ENCODE results near the gene SMURF1. TPM values are rescaled to one million over a fixed set of nuclear protein-coding genes. Genes with fewer than 3 reads are reported as not detected.

The SMURF1 gene
- total RNA-seq, 1 donor from 2014 or later, result 51.3 TPM

DNA sequence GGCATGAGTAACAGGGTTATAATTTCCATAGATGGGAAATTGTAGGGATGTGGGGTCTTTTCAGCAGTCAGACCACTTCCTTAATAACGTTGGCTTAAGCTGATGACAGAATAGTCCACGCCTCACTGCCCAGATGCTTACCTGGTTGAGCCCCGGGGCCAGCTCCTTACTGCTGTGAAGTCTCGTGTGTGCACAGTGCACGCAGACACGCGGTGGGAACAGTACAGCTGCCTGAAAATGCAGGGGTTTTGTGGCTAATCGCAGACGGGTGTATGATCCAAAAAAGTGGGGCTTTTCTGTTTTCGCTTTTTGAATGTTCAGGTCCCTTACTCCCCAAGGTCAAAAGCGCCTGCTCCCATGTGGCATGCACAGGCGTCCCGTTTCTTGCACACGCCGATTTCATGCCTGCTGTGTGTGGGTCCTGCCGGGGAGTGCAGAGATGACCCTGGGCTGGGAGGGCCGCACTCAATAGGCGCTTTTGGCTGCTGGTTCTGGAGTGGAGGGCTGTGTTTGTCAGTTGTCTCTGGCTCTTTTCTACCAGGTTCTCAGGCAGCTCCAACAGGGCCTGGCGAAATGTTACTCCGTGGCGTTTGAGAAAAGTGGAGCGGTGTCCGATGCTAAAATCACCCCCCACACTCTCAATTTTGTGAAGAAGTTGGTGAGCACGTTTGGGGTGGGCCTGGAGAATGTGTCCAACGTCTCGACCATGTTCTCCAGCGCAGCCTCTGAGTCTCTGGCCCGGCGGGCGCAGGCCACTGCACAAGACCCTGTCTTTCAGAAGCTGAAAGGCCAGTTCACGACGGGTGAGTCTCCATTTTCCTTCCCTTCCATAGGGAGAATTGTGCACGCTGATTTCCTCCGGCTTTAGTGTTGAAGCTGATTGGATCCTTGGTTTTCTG is 149.6 kb downstream of the SMURF1 start:
- DNase-seq (ENCODE audit: low read depth), result no peak
- Histone ChIP-seq H3K36me3 (ENCODE audit: control insufficient read depth, insufficient read depth, low read length) (peaks cover 2% of the 10 kb centered on the region), H3K4me3 (ENCODE audit: low read depth, low read length) (no peak overlapping the region), H3K27me3 (ENCODE audit: control insufficient read depth, insufficient read depth, low read length) (no peaks in the 10 kb centered on the region)
- TF ChIP-seq, protein P1, sequence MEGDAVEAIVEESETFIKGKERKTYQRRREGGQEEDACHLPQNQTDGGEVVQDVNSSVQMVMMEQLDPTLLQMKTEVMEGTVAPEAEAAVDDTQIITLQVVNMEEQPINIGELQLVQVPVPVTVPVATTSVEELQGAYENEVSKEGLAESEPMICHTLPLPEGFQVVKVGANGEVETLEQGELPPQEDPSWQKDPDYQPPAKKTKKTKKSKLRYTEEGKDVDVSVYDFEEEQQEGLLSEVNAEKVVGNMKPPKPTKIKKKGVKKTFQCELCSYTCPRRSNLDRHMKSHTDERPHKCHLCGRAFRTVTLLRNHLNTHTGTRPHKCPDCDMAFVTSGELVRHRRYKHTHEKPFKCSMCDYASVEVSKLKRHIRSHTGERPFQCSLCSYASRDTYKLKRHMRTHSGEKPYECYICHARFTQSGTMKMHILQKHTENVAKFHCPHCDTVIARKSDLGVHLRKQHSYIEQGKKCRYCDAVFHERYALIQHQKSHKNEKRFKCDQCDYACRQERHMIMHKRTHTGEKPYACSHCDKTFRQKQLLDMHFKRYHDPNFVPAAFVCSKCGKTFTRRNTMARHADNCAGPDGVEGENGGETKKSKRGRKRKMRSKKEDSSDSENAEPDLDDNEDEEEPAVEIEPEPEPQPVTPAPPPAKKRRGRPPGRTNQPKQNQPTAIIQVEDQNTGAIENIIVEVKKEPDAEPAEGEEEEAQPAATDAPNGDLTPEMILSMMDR (IDR thresholded peaks at IDR 0.05; ENCODE audit: insufficient read depth, low read length, poor library complexity, severe bottlenecking), result no peak

- no peak for DNase-seq (ENCODE audit: low read depth)
- TF ChIP-seq, protein P1 (IDR thresholded peaks at IDR 0.05; ENCODE audit: insufficient read depth, low read length, poor library complexity, severe bottlenecking), result no peak
- no peak overlapping the region for H3K4me3 ChIP-seq (ENCODE audit: low read depth, low read length)
- peaks cover 1% of the 10 kb centered on the region for H3K36me3 ChIP-seq (ENCODE audit: control insufficient read depth, insufficient read depth, low read length)
- no peaks in the 10 kb centered on the region for H3K27me3 ChIP-seq (ENCODE audit: control insufficient read depth, insufficient read depth, low read length)
Measured at GRCh38 chr7:98993024-98993897, 150.6 kb downstream of the SMURF1 start.

DNA sequence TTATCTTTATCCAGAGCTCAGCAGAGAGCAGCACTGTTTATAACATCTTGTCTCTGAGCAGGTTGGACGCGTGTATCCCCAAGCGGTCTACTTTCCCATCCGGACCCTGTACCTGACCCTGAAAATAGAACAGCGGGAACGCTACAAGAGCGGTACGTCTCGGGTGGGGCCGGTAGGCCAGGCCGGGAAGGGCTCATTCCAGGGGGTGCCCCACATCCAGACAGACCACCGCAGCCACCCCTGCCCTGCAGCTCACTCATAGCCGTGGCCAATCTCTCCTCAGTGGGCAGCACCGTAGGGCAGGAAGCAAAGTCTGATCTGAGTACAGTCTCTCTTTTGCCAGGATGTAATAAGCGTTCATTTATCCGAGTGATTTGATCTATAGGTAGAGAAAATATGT is 151.8 kb downstream of the SMURF1 start:
- DNase-seq (ENCODE audit: low read depth), result no peak
- TF ChIP-seq, protein P1 (IDR thresholded peaks at IDR 0.05; ENCODE audit: insufficient read depth, low read length, poor library complexity, severe bottlenecking), result no peak
- H3K4me3 ChIP-seq (ENCODE audit: low read depth, low read length), result no peak overlapping the region
- no peaks in the 10 kb centered on the region for H3K27me3 ChIP-seq (ENCODE audit: control insufficient read depth, insufficient read depth, low read length)
- peaks cover 1% of the 10 kb centered on the region for H3K36me3 ChIP-seq (ENCODE audit: control insufficient read depth, insufficient read depth, low read length)

GRCh38 chr7:98991141-98991540 is 152.8 kb downstream of the SMURF1 start:
- TF ChIP-seq, protein P1 (IDR thresholded peaks at IDR 0.05; ENCODE audit: insufficient read depth, low read length, poor library complexity, severe bottlenecking), result no peak
- DNase-seq (ENCODE audit: low read depth), result no peak
- Histone ChIP-seq H3K36me3 (ENCODE audit: control insufficient read depth, insufficient read depth, low read length) (peaks cover 1% of the 10 kb centered on the region), H3K27me3 (ENCODE audit: control insufficient read depth, insufficient read depth, low read length) (no peaks in the 10 kb centered on the region), H3K4me3 (ENCODE audit: low read depth, low read length) (no peak overlapping the region)

GRCh38 chr7:98990356-98990755 is 153.6 kb downstream of the SMURF1 start:
- H3K4me3 ChIP-seq (ENCODE audit: low read depth, low read length), result no peak overlapping the region
- peaks cover 1% of the 10 kb centered on the region for H3K36me3 ChIP-seq (ENCODE audit: control insufficient read depth, insufficient read depth, low read length)
- DNase-seq (ENCODE audit: low read depth), result no peak
- TF ChIP-seq, protein P1 (IDR thresholded peaks at IDR 0.05; ENCODE audit: insufficient read depth, low read length, poor library complexity, severe bottlenecking), result no peak
- H3K27me3 ChIP-seq (ENCODE audit: control insufficient read depth, insufficient read depth, low read length), result no peaks in the 10 kb centered on the region

Data from kidney epithelial cell (primary cell).